ENCODE results near the gene FRYL. TPM values are rescaled to one million over a fixed set of nuclear protein-coding genes. Genes with fewer than 3 reads are reported as not detected.

FRYL gene
- total RNA-seq, 1 donor from 2014 or later: 30.8 TPM

- Mint-ChIP-seq H3K27me3 (ENCODE audit: low read depth) (no peaks in the 10 kb centered on the region), H3K36me3 (ENCODE audit: low read depth) (peaks cover 29% of the 10 kb centered on the region), H3K4me1 (ENCODE audit: low read depth) (no peaks in the 10 kb centered on the region), H3K27ac (ENCODE audit: unreplicated experiment) (no peak overlapping the region), H3K9me3 (ENCODE audit: low read depth) (no peaks in the 10 kb centered on the region), H3K4me3 (ENCODE audit: unreplicated experiment) (no peak overlapping the region)
- TF ChIP-seq CTCF (IDR thresholded peaks at IDR 0.05): no peak
- DNase-seq (ENCODE audit: low spot score): no peak
These were observed 223.8 kb downstream of the FRYL start for GRCh38 chr4:48556268-48556667.

GRCh38 chr4:48554606-48555005, 225.5 kb downstream of the FRYL start:
- no peaks in the 10 kb centered on the region for H3K27me3 Mint-ChIP-seq (ENCODE audit: low read depth)
- no peak for TF ChIP-seq CTCF (IDR thresholded peaks at IDR 0.05)
- no peak for DNase-seq (ENCODE audit: low spot score)
- peaks cover 25% of the 10 kb centered on the region for H3K36me3 Mint-ChIP-seq (ENCODE audit: low read depth)
- H3K9me3 Mint-ChIP-seq (ENCODE audit: low read depth): no peaks in the 10 kb centered on the region
- H3K4me1 Mint-ChIP-seq (ENCODE audit: low read depth): no peaks in the 10 kb centered on the region
- no peak overlapping the region for H3K4me3 Mint-ChIP-seq (ENCODE audit: unreplicated experiment)
- no peak overlapping the region for H3K27ac Mint-ChIP-seq (ENCODE audit: unreplicated experiment)

- Mint-ChIP-seq H3K36me3 (ENCODE audit: low read depth) (peaks cover 19% of the 10 kb centered on the region), H3K4me1 (ENCODE audit: low read depth) (no peaks in the 10 kb centered on the region), H3K27me3 (ENCODE audit: low read depth) (no peaks in the 10 kb centered on the region), H3K27ac (ENCODE audit: unreplicated experiment) (no peak overlapping the region), H3K4me3 (ENCODE audit: unreplicated experiment) (no peak overlapping the region), H3K9me3 (ENCODE audit: low read depth) (no peaks in the 10 kb centered on the region)
- no peak for TF ChIP-seq CTCF (IDR thresholded peaks at IDR 0.05)
- DNase-seq (ENCODE audit: low spot score): no peak
These were observed 226.4 kb downstream of the FRYL start for GRCh38 chr4:48553720-48554119.

- Mint-ChIP-seq H3K9me3 (ENCODE audit: low read depth) (no peaks in the 10 kb centered on the region), H3K27ac (ENCODE audit: unreplicated experiment) (no peak overlapping the region), H3K27me3 (ENCODE audit: low read depth) (no peaks in the 10 kb centered on the region), H3K36me3 (ENCODE audit: low read depth) (peaks cover 19% of the 10 kb centered on the region), H3K4me3 (ENCODE audit: unreplicated experiment) (no peak overlapping the region), H3K4me1 (ENCODE audit: low read depth) (peaks cover 3% of the 10 kb centered on the region)
- no peak for DNase-seq (ENCODE audit: low spot score)
- TF ChIP-seq CTCF (IDR thresholded peaks at IDR 0.05): peak; percentile 90
These were observed 233.7 kb downstream of the FRYL start for GRCh38 chr4:48546336-48546735.

GRCh38 chr4:48543796-48544195, 236.3 kb downstream of the FRYL start:
- no peak for TF ChIP-seq CTCF (IDR thresholded peaks at IDR 0.05)
- Mint-ChIP-seq H3K27ac (ENCODE audit: unreplicated experiment) (no peak overlapping the region), H3K4me3 (ENCODE audit: unreplicated experiment) (no peak overlapping the region), H3K9me3 (ENCODE audit: low read depth) (no peaks in the 10 kb centered on the region), H3K4me1 (ENCODE audit: low read depth) (peaks cover 3% of the 10 kb centered on the region), H3K27me3 (ENCODE audit: low read depth) (no peaks in the 10 kb centered on the region), H3K36me3 (ENCODE audit: low read depth) (peaks cover 20% of the 10 kb centered on the region)
- no peak for DNase-seq (ENCODE audit: low spot score)

Data from chondrocyte (in vitro differentiated cells).